Measurements from ENCODE around the gene NUDT5.
A peak's percentile ranks its signal among the peaks of the same experiment; 100 is the strongest.

The NUDT5 gene

GRCh38 chr10:12162927-12163326 lies 32.8 kb downstream of the NUDT5 start:
- no peak for DNase-seq

GRCh38 chr10:12160664-12161063 lies 35.0 kb downstream of the NUDT5 start:
- no peak for DNase-seq

- DNase-seq = no peak
Observed at GRCh38 chr10:12158111-12158510, 37.6 kb downstream of the NUDT5 start.

DNA sequence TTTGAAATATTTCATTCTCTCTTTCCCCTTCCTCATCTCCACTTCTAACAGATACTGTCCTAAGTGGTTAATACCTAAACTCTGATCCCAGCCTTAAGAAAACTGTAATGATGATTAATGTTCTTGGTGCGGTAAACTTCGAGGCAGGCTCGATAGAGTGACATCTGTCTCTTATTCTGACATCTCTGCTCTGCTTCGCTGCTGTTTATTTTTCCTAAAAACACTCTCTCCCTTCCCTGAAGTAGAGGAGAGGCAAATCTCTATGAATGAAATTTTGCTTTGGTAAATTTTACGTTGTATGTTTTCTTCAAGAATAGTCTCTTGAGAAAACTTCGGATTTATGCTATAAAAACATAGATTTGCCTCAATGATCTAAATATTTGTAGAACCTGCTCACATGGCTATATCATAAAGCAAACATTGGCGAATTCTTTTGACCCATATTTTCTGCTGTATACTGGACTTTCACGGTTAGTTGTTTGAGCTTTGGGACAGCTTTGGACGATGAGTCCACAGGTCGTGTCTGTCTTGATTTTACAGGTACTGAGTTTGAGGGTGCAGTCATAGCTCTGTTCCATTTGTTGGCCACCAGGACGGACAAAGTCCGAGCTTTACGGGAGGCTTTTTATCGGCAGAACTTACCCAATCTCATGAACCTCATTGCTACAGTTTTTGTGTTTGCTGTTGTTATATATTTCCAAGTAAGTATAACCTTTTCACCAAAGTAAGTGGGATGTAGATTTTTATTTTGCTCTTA lies 39.1 kb downstream of the NUDT5 start:
- no peak for DNase-seq

- no peak for DNase-seq
Observed at GRCh38 chr10:12154516-12154915, 41.2 kb downstream of the NUDT5 start.

- DNase-seq = no peak
Observed at GRCh38 chr10:12150163-12150562, 45.5 kb downstream of the NUDT5 start.

DNA sequence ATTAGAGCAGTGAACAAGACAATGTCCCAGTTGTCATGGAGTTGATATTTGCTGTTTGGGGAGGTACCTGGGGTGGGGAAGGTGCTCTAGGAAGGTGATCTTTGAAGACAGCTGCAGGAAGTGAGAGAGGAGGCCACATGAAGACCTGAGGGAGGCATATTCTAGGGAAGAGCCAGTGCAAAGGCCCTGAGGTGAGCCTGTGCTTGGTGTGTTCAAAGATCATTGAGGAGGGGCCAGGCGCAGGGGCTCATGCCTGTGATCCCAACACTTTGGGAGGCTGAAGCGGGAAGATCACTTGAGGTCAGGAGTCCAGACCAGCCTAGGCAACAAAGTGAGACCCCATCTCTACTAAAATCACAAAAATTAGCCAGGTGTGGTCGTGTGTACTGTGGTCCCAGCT lies 51.2 kb downstream of the NUDT5 start:
- DNase-seq = no peak

DNA sequence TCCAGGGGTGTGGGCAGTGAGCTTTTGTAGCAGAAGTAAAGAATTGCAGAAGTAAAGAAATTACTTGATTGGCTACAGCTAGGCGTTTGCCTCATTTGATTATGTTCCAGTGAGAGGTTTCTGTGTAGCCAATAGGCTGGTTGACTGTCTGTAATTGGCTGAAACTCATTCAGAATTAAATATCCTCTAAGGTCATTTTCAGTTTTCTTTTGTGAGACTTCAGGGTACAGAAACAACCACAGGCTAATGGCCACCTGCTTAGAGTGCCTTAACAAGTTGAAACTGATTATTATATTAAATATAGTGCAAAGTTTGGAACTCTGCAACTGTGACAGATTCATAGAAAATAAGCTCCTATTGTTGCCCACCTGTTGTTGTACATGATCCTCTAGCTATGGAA lies 55.7 kb downstream of the NUDT5 start:
- no peak for DNase-seq

DNA sequence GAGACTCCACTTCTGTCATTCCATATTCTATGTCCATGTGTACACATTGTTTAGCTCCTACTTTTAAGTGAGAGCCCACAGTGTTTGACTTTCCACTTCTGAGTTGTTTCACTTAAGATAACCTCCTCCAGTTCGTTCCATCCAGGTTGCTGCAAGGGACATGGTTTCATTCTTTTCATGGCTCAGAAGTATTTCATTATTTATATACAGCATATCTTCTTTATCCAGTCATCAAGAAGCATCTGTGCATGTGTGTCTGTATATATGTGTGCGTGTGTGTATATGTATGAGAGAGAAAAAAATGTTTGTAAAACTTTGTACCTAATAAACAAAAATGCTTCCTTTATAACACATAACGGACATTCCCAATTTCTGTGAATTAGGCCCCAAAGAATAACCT lies 60.1 kb downstream of the NUDT5 start:
- DNase-seq = no peak

DNA sequence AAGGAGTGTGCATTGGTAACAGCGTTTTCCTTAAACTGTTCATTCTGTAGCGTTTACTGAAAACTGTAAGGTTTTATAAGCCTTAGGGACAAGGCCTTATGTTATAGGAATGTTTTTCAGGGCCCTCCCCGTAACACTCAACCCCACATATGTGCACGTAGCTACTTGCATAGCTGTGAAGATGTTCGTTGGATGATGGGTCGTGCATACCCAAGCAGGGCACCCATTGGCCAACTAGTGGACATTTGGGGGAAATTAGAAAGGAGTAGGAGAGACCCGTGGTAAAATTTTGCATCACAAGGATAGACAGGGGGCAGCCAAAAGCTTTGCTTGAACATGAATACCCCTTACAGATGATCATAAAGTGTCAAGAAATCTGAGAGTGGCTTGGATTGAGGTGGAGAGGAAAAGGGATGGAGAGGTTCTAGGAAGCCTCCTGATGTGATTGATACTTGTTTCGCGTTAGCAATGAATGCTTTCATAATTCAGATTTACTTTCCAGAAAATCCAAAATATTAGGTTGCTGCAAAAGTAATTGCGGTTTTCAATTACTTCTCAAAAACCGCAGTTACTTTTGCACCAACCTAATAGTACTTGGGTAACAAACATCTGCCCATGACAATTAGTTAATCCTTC lies 65.3 kb downstream of the NUDT5 start:
- DNase-seq = peak; percentile 44 to 55

- peak; percentile 96 to 98 for DNase-seq
Observed at GRCh38 chr10:12129222-12130111, 66.2 kb downstream of the NUDT5 start, which contains the start of gene SEC61A2. Gene SEC61A2 (plus strand): TSS chr10:12129677. CDS start chr10:12129788, 111 bp downstream.

DNA sequence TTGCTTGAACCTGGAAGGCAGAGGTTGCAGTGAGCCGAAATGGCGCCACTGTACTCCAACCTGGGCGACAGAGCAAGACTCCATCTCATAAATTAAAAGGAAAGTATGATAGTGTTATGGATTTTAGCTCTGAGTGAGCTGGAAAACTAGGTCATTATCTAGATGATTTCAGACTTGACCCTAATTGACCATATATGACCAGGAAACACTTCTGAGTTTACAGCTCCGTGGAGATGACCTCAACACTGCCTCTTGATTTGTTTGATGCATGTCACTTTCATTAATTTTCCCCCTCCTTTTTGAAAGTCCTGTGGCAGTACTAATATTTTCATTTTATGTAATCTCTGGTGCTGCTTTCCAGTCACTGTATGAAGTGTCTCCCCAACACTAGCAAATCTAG lies 74.0 kb downstream of the NUDT5 start:
- no peak for DNase-seq

Data from activated T-cell treated with anti-CD3 and anti-CD28 coated beads, Interleukin-2, amount 50 U/mL, for 48 hours (primary cell).